Smooth muscle cell (in vitro differentiated cells): ENCODE data around the gene CLC. TPM values are rescaled to one million over a fixed set of nuclear protein-coding genes. Genes with fewer than 3 reads are reported as not detected.
"Not testable (repeated sequence)": the region's sequence is repeated elsewhere in the genome, so short reads cannot be mapped to it uniquely, and the experiment has no call there.

Source experiments
- DNase-seq: peaks from one replicate; lab custom pipeline; 2025; ENCODE audit not compliant: unreplicated experiment; lab: John Stamatoyannopoulos, UW
- H2AFZ ChIP-seq: fragments of 200-600 bp; sonication (generic); 2 replicates; pipeline ENCODE4 v1.6.0; 2016; ENCODE audit warnings: antibody characterized with exemption, low read depth, mild to moderate bottlenecking
- H3F3A ChIP-seq: fragments of 200-600 bp; sonication (generic); 2 replicates; pipeline ENCODE4 v1.6.0; 2017; ENCODE audit warnings: antibody characterized with exemption, low read depth
- H3K27ac ChIP-seq: fragments of 200-600 bp; sonication (generic); 2 replicates; pipeline ENCODE4 v1.5.1; 2016; ENCODE audit warnings: low read depth, mild to moderate bottlenecking
- H3K27me3 ChIP-seq: fragments of 200-600 bp; sonication (generic); 2 replicates; pipeline ENCODE4 v1.6.1; 2016; ENCODE audit warnings: low read depth, mild to moderate bottlenecking
- H3K36me3 ChIP-seq: fragments of 200-600 bp; sonication (generic); 2 replicates; pipeline ENCODE4 v1.5.1; 2016; ENCODE audit warnings: low read depth
- H3K4me1 ChIP-seq: fragments of 200-600 bp; sonication (generic); 2 replicates; pipeline ENCODE4 v1.5.1; 2016; ENCODE audit warnings: low read depth
- H3K4me2 ChIP-seq: fragments of 200-600 bp; sonication (generic); 2 replicates; pipeline ENCODE4 v1.6.0; 2016; ENCODE audit warnings: mild to moderate bottlenecking
- H3K4me3 ChIP-seq: fragments of 200-600 bp; sonication (generic); 2 replicates; pipeline ENCODE4 v1.5.1; 2016; ENCODE audit warnings: mild to moderate bottlenecking
- H3K79me2 ChIP-seq: fragments of 200-600 bp; sonication (generic); 2 replicates; pipeline ENCODE4 v1.6.0; 2016; ENCODE audit warnings: low read depth, mild to moderate bottlenecking
- H3K9ac ChIP-seq: fragments of 200-600 bp; sonication (generic); 2 replicates; pipeline ENCODE4 v1.6.0; 2016; ENCODE audit warnings: low read depth
- H3K9me3 ChIP-seq: fragments of 200-600 bp; sonication (generic); replicated peaks from 2 replicates; pipeline ENCODE4 v1.5.1; 2016; ENCODE audit warnings: low read depth
- H4K20me1 ChIP-seq: fragments of 200-600 bp; sonication (generic); 2 replicates; pipeline ENCODE4 v1.6.0; 2016; ENCODE audit warnings: low read depth
- WGBS: methylation state at CpG from one replicate; pipeline ENCODE4 v1.1.7; 2016; ENCODE audit warnings: low lambda C conversion rate; 5-methylcytosine and 5-hydroxymethylcytosine counted together
- polyA plus RNA-seq: library from polyadenylated mRNA; unstranded; fragments of >200 nt; fragmentation: Nextera tagmentation; extraction: Ambion mirVana; gene quantifications from 2 replicates; pipeline ENCODE4 v1.2.1, GENCODE V29; 2016
- total RNA-seq: library from RNA; depleted of rRNA; stranded (reverse); fragments of >200 nt; gene quantifications from 2 replicates; pipeline ENCODE4 v1.2.3, GENCODE V29; 2014
- TF ChIP-seq, protein P1 (sequence below): fragments of 200-600 bp; sonication (generic); IDR thresholded peaks from 2 replicates; pipeline ENCODE4 v1.5.1; 2017; ENCODE audit warnings: borderline replicate concordance, mild to moderate bottlenecking, antibody characterized with exemption; ENCODE audit not compliant: insufficient read depth, poor library complexity, severe bottlenecking

The CLC gene
- total and polyA plus RNA-seq, 2 experiments from 2014 or later, result not detected

DNA sequence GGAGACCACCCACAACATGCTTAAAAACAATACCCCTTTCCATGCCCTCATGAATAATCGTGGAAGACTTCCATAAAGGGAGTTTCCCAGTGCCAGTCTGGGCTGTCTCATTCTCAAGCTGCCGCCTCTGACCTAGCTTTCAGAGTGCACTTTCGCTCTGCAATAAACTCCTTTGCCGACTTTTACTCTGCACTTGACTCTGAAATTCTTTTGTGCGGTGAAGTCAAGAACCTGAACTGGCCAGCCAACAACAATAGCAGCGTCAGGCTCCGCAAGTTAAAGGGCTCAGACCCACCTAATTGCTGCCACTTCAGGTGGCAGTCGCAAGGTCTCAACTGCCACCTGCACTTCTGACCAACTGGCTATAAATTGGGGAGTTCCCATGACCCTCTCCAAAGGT lies 30.5 kb upstream of the CLC start:
- H4K20me1 ChIP-seq, result no peaks in the 10 kb centered on the region
- H2AFZ ChIP-seq, result no peak overlapping the region
- no peaks in the 10 kb centered on the region for H3K4me1 ChIP-seq
- no peak overlapping the region for H3K9ac ChIP-seq
- WGBS, result 81% methylated on average over 8 of the region's 8 CpGs
- no peak for DNase-seq
- no peaks in the 10 kb centered on the region for H3K27me3 ChIP-seq
- no peaks in the 10 kb centered on the region for H3K9me3 ChIP-seq
- H3K79me2 ChIP-seq, result no peaks in the 10 kb centered on the region
- TF ChIP-seq, protein P1, sequence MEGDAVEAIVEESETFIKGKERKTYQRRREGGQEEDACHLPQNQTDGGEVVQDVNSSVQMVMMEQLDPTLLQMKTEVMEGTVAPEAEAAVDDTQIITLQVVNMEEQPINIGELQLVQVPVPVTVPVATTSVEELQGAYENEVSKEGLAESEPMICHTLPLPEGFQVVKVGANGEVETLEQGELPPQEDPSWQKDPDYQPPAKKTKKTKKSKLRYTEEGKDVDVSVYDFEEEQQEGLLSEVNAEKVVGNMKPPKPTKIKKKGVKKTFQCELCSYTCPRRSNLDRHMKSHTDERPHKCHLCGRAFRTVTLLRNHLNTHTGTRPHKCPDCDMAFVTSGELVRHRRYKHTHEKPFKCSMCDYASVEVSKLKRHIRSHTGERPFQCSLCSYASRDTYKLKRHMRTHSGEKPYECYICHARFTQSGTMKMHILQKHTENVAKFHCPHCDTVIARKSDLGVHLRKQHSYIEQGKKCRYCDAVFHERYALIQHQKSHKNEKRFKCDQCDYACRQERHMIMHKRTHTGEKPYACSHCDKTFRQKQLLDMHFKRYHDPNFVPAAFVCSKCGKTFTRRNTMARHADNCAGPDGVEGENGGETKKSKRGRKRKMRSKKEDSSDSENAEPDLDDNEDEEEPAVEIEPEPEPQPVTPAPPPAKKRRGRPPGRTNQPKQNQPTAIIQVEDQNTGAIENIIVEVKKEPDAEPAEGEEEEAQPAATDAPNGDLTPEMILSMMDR, result no peak
- H3K4me2 ChIP-seq, result no peak overlapping the region
- no peaks in the 10 kb centered on the region for H3F3A ChIP-seq
- H3K4me3 ChIP-seq, result no peak overlapping the region
- H3K27ac ChIP-seq, result no peak overlapping the region
- no peaks in the 10 kb centered on the region for H3K36me3 ChIP-seq

DNA sequence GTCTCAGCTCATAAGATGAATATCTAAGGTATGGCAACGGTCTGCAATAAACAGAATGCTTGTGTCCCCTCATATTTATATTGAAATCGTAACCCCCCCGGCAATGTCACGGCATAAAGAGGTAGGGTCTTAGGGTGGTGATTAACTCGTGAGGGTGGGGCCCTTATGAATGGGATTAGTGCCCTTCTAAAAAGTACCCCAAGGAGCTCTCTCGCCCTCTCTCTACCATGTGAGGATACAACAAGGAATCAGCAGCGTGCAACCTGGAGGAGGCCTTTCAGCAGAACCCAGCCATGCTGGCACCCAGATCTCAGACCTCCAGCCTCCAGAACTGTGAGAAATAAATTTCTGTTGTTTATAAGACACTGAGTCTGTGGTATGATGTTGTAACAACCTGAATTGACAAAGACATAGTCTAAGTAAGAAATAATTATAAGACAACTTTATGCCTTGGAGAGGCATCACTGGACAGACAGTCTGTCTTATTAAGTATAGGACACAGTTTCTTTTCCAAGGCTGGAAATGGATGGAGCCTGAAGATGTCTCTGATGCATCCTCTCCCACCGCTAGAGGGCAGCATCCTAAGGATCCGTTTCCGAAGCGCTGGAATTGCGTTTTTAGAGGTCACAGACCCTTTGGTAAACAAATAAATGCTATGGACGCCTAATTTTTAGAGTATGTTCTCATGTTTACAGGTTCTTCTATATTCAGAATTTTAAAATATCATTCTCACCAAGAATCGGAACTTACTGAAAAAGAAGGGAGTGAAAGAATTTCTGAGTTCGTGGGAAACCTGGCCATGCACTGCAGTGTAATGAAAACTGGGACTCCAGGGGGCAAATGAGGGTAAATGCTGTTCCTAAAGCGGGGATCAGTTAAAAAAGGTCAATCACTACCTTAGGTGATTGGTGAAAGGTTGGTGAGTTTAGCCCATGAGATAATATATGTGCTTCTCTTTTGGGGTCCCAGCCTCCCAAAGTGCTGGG lies 27.6 kb upstream of the CLC start:
- Histone ChIP-seq H3K79me2 (no peaks in the 10 kb centered on the region), H3K4me1 (no peaks in the 10 kb centered on the region), H3K4me3 (no peak overlapping the region), H2AFZ (no peak overlapping the region), H3K4me2 (peak overlapping the region; percentile 55), H4K20me1 (no peaks in the 10 kb centered on the region), H3K9ac (no peak overlapping the region), H3K27me3 (no peaks in the 10 kb centered on the region), H3F3A (no peaks in the 10 kb centered on the region), H3K36me3 (no peaks in the 10 kb centered on the region), H3K9me3 (no peaks in the 10 kb centered on the region), H3K27ac (no peak overlapping the region)
- no peak for DNase-seq
- WGBS, result 51% methylated on average over 16 of the region's 16 CpGs
- TF ChIP-seq, protein P1, result peak; percentile 74

DNA sequence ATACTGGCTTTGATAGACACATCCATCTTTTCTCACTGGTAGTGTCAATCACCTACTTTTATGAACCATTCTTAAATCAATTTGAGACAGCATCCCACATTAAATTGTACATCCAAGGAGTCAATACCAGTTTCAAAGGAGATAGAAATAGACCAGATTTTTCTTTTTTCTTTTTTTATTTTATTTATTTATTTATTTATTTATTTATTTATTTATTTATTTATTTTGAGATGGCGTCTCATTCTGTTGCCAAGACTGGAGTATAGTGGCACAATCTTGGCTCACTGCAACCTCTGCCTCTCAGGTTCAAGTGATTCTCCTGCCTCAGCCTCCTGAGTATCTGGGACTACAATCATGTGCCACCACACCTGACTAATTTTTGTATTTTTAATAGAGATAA lies 24.0 kb upstream of the CLC start:
- H2AFZ ChIP-seq, H3K4me1 ChIP-seq, H3F3A ChIP-seq, H3K4me3 ChIP-seq, H3K36me3 ChIP-seq, H3K27me3 ChIP-seq, DNase-seq, H3K4me2 ChIP-seq, H3K9me3 ChIP-seq, H4K20me1 ChIP-seq, H3K9ac ChIP-seq, H3K27ac ChIP-seq, H3K79me2 ChIP-seq: not testable (repeated sequence)
- 100% methylated on average over 1 of the region's 1 CpG for WGBS

DNA sequence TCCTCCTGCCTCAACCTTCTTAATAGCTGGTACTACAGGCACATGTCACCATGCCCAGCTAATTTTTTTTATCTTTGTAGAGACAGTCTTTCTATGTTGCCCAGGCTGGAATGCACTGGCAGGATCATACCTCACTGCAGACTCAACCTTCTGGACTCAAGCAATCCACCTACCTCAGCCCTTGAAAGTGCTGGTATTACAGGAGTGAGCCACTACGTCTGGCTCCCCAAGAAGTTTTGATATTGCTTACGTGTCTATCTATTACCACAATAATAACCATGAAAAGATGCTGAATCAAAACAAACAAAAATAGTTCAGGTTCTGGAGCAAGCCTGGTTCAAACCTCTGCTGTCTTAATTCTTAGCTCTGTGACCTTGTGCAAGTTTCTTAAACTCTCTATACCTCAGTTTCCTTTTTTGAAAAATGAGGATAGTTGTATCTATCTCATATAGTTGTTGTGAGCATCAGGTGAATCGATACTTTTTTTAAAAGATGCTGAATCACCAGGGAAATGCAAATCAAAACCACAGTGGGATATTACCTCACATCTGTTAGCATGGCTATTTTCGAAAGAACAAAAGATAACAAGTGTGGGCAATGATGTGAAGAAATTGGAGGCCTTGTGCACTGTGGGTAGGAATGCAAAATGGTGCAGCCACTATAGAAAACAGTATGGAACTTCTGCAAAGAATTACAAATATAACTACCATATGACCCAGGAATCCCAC lies 21.8 kb upstream of the CLC start:
- H3K4me1 ChIP-seq, result no peaks in the 10 kb centered on the region
- DNase-seq, result no peak
- 82% methylated on average over 4 of the region's 4 CpGs for WGBS
- H3K9ac ChIP-seq, result no peak overlapping the region
- no peaks in the 10 kb centered on the region for H3K27me3 ChIP-seq
- no peak overlapping the region for H3K4me2 ChIP-seq
- TF ChIP-seq, protein P1, result no peak
- no peak overlapping the region for H2AFZ ChIP-seq
- H3K27ac ChIP-seq, result no peak overlapping the region
- H3K79me2 ChIP-seq, result no peaks in the 10 kb centered on the region
- no peaks in the 10 kb centered on the region for H3K9me3 ChIP-seq
- H3K4me3 ChIP-seq, result no peak overlapping the region
- H4K20me1 ChIP-seq, result no peaks in the 10 kb centered on the region
- no peaks in the 10 kb centered on the region for H3F3A ChIP-seq
- no peaks in the 10 kb centered on the region for H3K36me3 ChIP-seq
